H1 (cell line): Measurements from ENCODE around the gene ACTN4. TPM values are rescaled to one million over a fixed set of nuclear protein-coding genes. Genes with fewer than 3 reads are reported as not detected.

Source experiments
- CTCF ChIA-PET: fragments of 300-600 bp; sonication (Branson Sonifier 250); formaldehyde crosslinking; loops from one replicate; lab custom pipeline; 2021; ENCODE audit not compliant: partially characterized antibody; lab: Charles Lee
- POLR2A ChIA-PET: fragments of 300-600 bp; sonication (Branson Sonifier 250); formaldehyde crosslinking; loops from one replicate; lab custom pipeline; 2021; ENCODE audit warnings: inconsistent platforms; ENCODE audit not compliant: partially characterized antibody; lab: Charles Lee
- DNase-seq, 2 experiments: peaks; one replicate each; pipeline versions ENCODE4 v3.0.0 to v3.0.0-alpha.2; 2010 to 2022; ENCODE audit warnings: low spot score in 2 of 2, low read depth in 1 of 2, mixed read lengths in 1 of 2
- FAIRE-seq: peaks from 2 replicates; lab custom pipeline; 2011; peaks lifted over from hg19 to GRCh38; lab: Jason Lieb, UNC
- H2AFZ ChIP-seq: 2 replicates; pipeline ENCODE4 v1.8.1; 2012; ENCODE audit warnings: low read length, inconsistent platforms
- H2AK5ac ChIP-seq: 2 replicates; pipeline ENCODE4 v1.6.1; 2013; ENCODE audit warnings: low read depth, low read length
- H2BK120ac ChIP-seq: replicated peaks from 2 replicates; pipeline ENCODE3; 2013; ENCODE audit warnings: low read depth, low read length, inconsistent platforms
- H2BK12ac ChIP-seq: 2 replicates; pipeline ENCODE4 v1.6.1; 2013; ENCODE audit warnings: low read depth, low read length
- H2BK15ac ChIP-seq: 2 replicates; pipeline ENCODE4 v1.6.1; 2013; ENCODE audit warnings: low read length
- H2BK20ac ChIP-seq: 2 replicates; pipeline ENCODE4 v1.6.1; 2013; ENCODE audit warnings: low read length
- H2BK5ac ChIP-seq: 2 replicates; pipeline ENCODE4 v1.6.1; 2013; ENCODE audit warnings: low read depth, low read length
- H3K14ac ChIP-seq: 2 replicates; pipeline ENCODE4 v1.6.1; 2013; ENCODE audit warnings: inconsistent platforms; ENCODE audit not compliant: insufficient read length
- H3K18ac ChIP-seq: 2 replicates; pipeline ENCODE4 v1.6.1; 2013; ENCODE audit warnings: low read length; ENCODE audit errors: extremely low read depth
- H3K23ac ChIP-seq: 2 replicates; pipeline ENCODE4 v1.6.1; 2013; ENCODE audit warnings: inconsistent platforms; ENCODE audit not compliant: insufficient read length
- H3K23me2 ChIP-seq: 2 replicates; pipeline ENCODE4 v1.6.1; 2013; ENCODE audit warnings: low read depth, low read length
- H3K27ac ChIP-seq: 2 replicates; pipeline ENCODE4 v1.6.1; 2011; ENCODE audit warnings: low read depth, low read length, inconsistent platforms
- H3K27me3 ChIP-seq, 4 experiments: replicated peaks in 1 of 4; 1 replicate in 1 of 4; 2 replicates in 3 of 4; pipeline versions ENCODE4 v1.6.1 to v1.8.1; 2011 to 2013; ENCODE audit warnings: low read length in 3 of 4, mild to moderate bottlenecking in 3 of 4, inconsistent platforms in 2 of 4, mixed read lengths in 2 of 4, moderate library complexity in 1 of 4; ENCODE audit not compliant: control insufficient read depth in 3 of 4, insufficient read depth in 3 of 4; ENCODE audit errors: extremely low read depth in 1 of 4
- H3K36me3 ChIP-seq, 4 experiments: 2 replicates each; pipeline versions ENCODE4 v1.6.1 to v1.8.1; 2011 to 2013; ENCODE audit warnings: mild to moderate bottlenecking in 4 of 4, low read length in 3 of 4, moderate library complexity in 2 of 4, control low read depth in 1 of 4, inconsistent platforms in 1 of 4; ENCODE audit not compliant: insufficient read depth in 4 of 4, control insufficient read depth in 2 of 4
- H3K4ac ChIP-seq: replicated peaks from 2 replicates; pipeline ENCODE3; 2013; ENCODE audit warnings: low read length, low read depth, mixed read lengths, inconsistent platforms; ENCODE audit not compliant: insufficient read length
- H3K4me1 ChIP-seq, 4 experiments: replicated peaks in 1 of 4; 1 replicate in 1 of 4; 2 replicates in 3 of 4; pipeline versions ENCODE4 v1.6.1 to v1.8.1; 2011 to 2013; ENCODE audit warnings: low read length in 3 of 4, inconsistent platforms in 2 of 4, mixed read lengths in 1 of 4; ENCODE audit not compliant: insufficient read depth in 4 of 4, control insufficient read depth in 3 of 4
- H3K4me2 ChIP-seq, 2 experiments: 2 replicates each; pipeline versions ENCODE4 v1.6.1 to v1.8.1; 2011 to 2013; ENCODE audit warnings: low read depth in 2 of 2, low read length in 2 of 2, control low read depth in 1 of 2, inconsistent platforms in 1 of 2, mild to moderate bottlenecking in 1 of 2; ENCODE audit not compliant: insufficient read depth in 1 of 2
- H3K4me3 ChIP-seq, 4 experiments: fragments of 200-600, 300-600 bp in 1 of 4; sonication (generic), shearing (Covaris generic), sonication (Bioruptor Twin) in 1 of 4; 2 replicates each; pipeline versions ENCODE4 v1.5.1 to v1.8.1; 2011 to 2016; ENCODE audit warnings: low read length in 4 of 4, low read depth in 3 of 4, control low read depth in 2 of 4, inconsistent platforms in 2 of 4, mild to moderate bottlenecking in 2 of 4, mixed read lengths in 1 of 4, moderate library complexity in 1 of 4; ENCODE audit not compliant: insufficient read depth in 2 of 4; ENCODE audit errors: extremely low read depth in 1 of 4
- H3K56ac ChIP-seq: replicated peaks from 2 replicates; pipeline ENCODE3; 2013; ENCODE audit warnings: low read depth, mild to moderate bottlenecking, mixed read lengths, low read length, inconsistent platforms; ENCODE audit not compliant: insufficient read length
- H3K79me1 ChIP-seq: 2 replicates; pipeline ENCODE4 v1.6.1; 2013; ENCODE audit warnings: low read depth, low read length, control low read depth
- H3K79me2 ChIP-seq, 2 experiments: 2 replicates each; pipeline versions ENCODE4 v1.6.1 to v1.8.1; 2012 to 2013; ENCODE audit warnings: low read length in 2 of 2, mild to moderate bottlenecking in 2 of 2, inconsistent platforms in 1 of 2; ENCODE audit not compliant: insufficient read depth in 2 of 2, control insufficient read depth in 1 of 2
- H3K9ac ChIP-seq, 4 experiments: replicated peaks in 1 of 4; 1 replicate in 1 of 4; 2 replicates in 3 of 4; pipeline versions ENCODE4 v1.6.1 to v1.8.1; 2011 to 2013; ENCODE audit warnings: low read depth in 3 of 4, low read length in 3 of 4, control low read depth in 2 of 4, mild to moderate bottlenecking in 2 of 4, moderate library complexity in 2 of 4, inconsistent platforms in 1 of 4; ENCODE audit errors: extremely low read depth in 1 of 4
- H3K9me3 ChIP-seq, 2 experiments: 2 replicates each; pipeline versions ENCODE4 v1.6.1 to v1.8.1; 2012 to 2013; ENCODE audit warnings: mild to moderate bottlenecking in 2 of 2, moderate library complexity in 2 of 2, control low read depth in 1 of 2, inconsistent platforms in 1 of 2, low read depth in 1 of 2, low read length in 1 of 2, mixed read lengths in 1 of 2; ENCODE audit not compliant: insufficient read depth in 2 of 2
- H4K20me1 ChIP-seq, 2 experiments: replicated peaks in 1 of 2; 2 replicates each; pipeline versions ENCODE3 to v1.8.1; 2011 to 2013; ENCODE audit warnings: inconsistent platforms in 2 of 2, low read length in 2 of 2, mild to moderate bottlenecking in 1 of 2; ENCODE audit not compliant: insufficient read depth in 2 of 2, control insufficient read depth in 1 of 2
- H4K5ac ChIP-seq: 2 replicates; pipeline ENCODE4 v1.6.1; 2013; ENCODE audit warnings: low read length, low read depth, mixed read lengths, inconsistent platforms; ENCODE audit not compliant: insufficient read length
- H4K8ac ChIP-seq: 2 replicates; pipeline ENCODE4 v1.8.0; 2013; ENCODE audit warnings: mild to moderate bottlenecking, moderate library complexity, low read length, inconsistent platforms; ENCODE audit not compliant: insufficient read depth; ENCODE audit errors: extremely low read depth
- H4K91ac ChIP-seq: replicated peaks from 2 replicates; pipeline ENCODE3; 2013; ENCODE audit warnings: low read length, mixed read lengths, inconsistent platforms; ENCODE audit not compliant: insufficient read length
- JUND ChIP-seq: IDR thresholded peaks from 2 replicates; pipeline ENCODE4 v1.6.1; 2011; ENCODE audit warnings: mild to moderate bottlenecking, improper control_type of control experiment, low read length
- KDM1A ChIP-seq: fragments of 200-600, 300-600 bp; sonication (generic); IDR thresholded peaks from 2 replicates; pipeline ENCODE4 v1.7.1; 2016; ENCODE audit warnings: mild to moderate bottlenecking, low read length, borderline replicate concordance
- WGBS, 2 experiments: shearing (Covaris generic) in 1 of 2; methylation state at CpG; one replicate each; pipeline versions ENCODE4 v1.1.6 to v1.1.7; 2013 to 2015; ENCODE audit warnings: low lambda C conversion rate in 2 of 2, mixed read lengths in 2 of 2, inconsistent platforms in 1 of 2, low coverage in 1 of 2, missing lambda C conversion rate in 1 of 2; ENCODE audit not compliant: insufficient replicate concordance in 2 of 2, insufficient coverage in 1 of 2, insufficient read length in 1 of 2; ENCODE audit errors: extremely low coverage in 1 of 2, missing lambda C conversion rate in 1 of 2; 5-methylcytosine and 5-hydroxymethylcytosine counted together
- polyA plus RNA-seq, 7 experiments: library from polyadenylated mRNA; depleted of rRNA in 3 of 7; stranded (reverse) in 5 of 7; unstranded in 2 of 7; fragments of >200 nt in 5 of 7; fragments of 200-250 nt in 2 of 7; gene quantifications; 1 replicate in 5 of 7; 2 replicates in 1 of 7; 4 replicates in 1 of 7; pipeline versions ENCODE4 v1.2.1 to v1.2.3, GENCODE V29; 2011 to 2013; ENCODE audit warnings: missing spikeins in 2 of 7, mixed read lengths in 2 of 7
- total RNA-seq: library from RNA; stranded (reverse); fragmentation: NEBNext Ultra II Directional; extraction: Animal tissue kit (Norgen Biotek cat#: 25700); gene quantifications from 2 replicates; pipeline ENCODE4 v1.2.1, GENCODE V29; 2021

Gene ACTN4
- total and polyA plus RNA-seq, 2 of the 8 experiments (the other 6 are each of a cell fraction or from before 2014, with no cell fraction given), result 211 to 520 TPM

DNA sequence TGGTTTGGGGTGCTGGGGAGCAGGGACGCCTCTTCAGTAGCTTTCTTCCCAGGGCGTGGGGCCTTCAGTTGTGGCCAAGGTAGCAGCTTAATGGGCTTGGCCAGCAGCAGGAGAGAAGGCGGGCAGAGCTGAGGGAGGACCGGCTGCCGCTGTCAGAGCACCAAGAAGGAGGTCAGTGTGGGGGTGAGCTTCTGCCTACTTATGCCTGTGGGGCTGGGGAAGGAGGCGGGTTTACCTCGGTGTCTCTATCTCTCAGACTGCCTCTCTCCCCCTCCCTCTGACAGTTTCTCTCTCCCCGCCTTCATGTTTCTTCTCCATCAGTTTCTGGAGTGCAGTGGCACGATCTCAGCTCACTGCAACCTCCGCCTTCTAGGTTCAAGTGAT lies 96.8 kb downstream of the ACTN4 start, which contains the start of gene CAPN12:
Gene CAPN12 (minus strand): TSS at position 177 of the 384 bp plus-strand sequence. CDS start 309 bp downstream, outside the sequence.
- Histone ChIP-seq H4K20me1 (no peaks in the 10 kb centered on the region), H3K27me3 (0 out of 7 replicates have a peak, but pooled peaks cover 0 to 4% (median 0%) of the 10 kb centered on the region in 4 experiments), H3K36me3 (no peaks in the 10 kb centered on the region), H2BK15ac (no peak within 1 kb of the TSS), H3K4ac (no peak within 1 kb of the TSS), H3K23ac (no peak within 1 kb of the TSS), H2BK20ac (no peak within 1 kb of the TSS), H3K9me3 (no peaks in the 10 kb centered on the region), H3K14ac (no peak within 1 kb of the TSS), H3K4me3 (no peak within 1 kb of the TSS), H2BK12ac (no peak within 1 kb of the TSS), H3K9ac (no peak within 1 kb of the TSS), H2BK5ac (no peak within 1 kb of the TSS), H4K91ac (peak within 1 kb of the TSS; percentile 40), H2BK120ac (no peak within 1 kb of the TSS), H3K56ac (no peak within 1 kb of the TSS), H4K8ac (peak within 1 kb of the TSS; percentile 65), H2AK5ac (no peak within 1 kb of the TSS), H2AFZ (no peak within 1 kb of the TSS), H3K79me1 (no peaks in the 10 kb centered on the region), H3K4me1 (no peaks in the 10 kb centered on the region; a peak in 1 of 7 replicates), H3K23me2 (no peaks in the 10 kb centered on the region), H3K27ac (no peak within 1 kb of the TSS), H4K5ac (no peak within 1 kb of the TSS), H3K18ac (no peak within 1 kb of the TSS), H3K4me2 (no peak within 1 kb of the TSS), H3K79me2 (no peaks in the 10 kb centered on the region)
- DNase-seq, result no peak
- no peak for TF ChIP-seq JUND
- peak; percentile 89 for TF ChIP-seq KDM1A
- CTCF ChIA-PET, result interaction anchor here (0.8 to 1.6 kb wide), 2 partner anchors 25 to 125 kb away, joined by 3 to 4 read pairs; no protein-coding TSS in a partner anchor
- POLR2A ChIA-PET, result interaction anchor here (0.6 to 1.6 kb wide), 7 partner anchors 62 to 223 kb away, joined by 3 to 5 read pairs (median 3); partner anchors contain the start of gene HNRNPL
- no peak for FAIRE-seq
- WGBS, 2 experiments, result 79% methylated on average over 8 of the region's 10 CpGs; no CpG with 5 or more reads in 1 of the 2 experiments
